Subcutaneous abdominal adipose tissue (tissue), 5 donors: ENCODE data around the gene IL32.

Experiments
- H3K27ac ChIP-seq: one replicate; pipeline ENCODE4 v1.7.0; 2013; ENCODE audit warnings: low read depth, mild to moderate bottlenecking, inconsistent platforms, low read length, moderate library complexity
- H3K27me3 ChIP-seq, 5 donors: one replicate each; pipeline ENCODE4 v1.7.0; 2013; ENCODE audit warnings: low read length in 5 of 5, inconsistent platforms in 1 of 5; ENCODE audit not compliant: control insufficient read depth in 5 of 5, insufficient read depth in 4 of 5
- H3K36me3 ChIP-seq, 5 donors: one replicate each; pipeline ENCODE4 v1.7.0; 2013; ENCODE audit warnings: low read length in 5 of 5; ENCODE audit not compliant: control insufficient read depth in 5 of 5, insufficient read depth in 5 of 5
- H3K4me1 ChIP-seq, 5 donors: one replicate each; pipeline ENCODE4 v1.7.0; 2013; ENCODE audit warnings: low read length in 5 of 5, mild to moderate bottlenecking in 3 of 5, moderate library complexity in 1 of 5; ENCODE audit not compliant: control insufficient read depth in 5 of 5, insufficient read depth in 5 of 5
- H3K4me3 ChIP-seq, 5 donors: one replicate each; pipeline ENCODE4 v1.7.0; 2013; ENCODE audit warnings: low read length in 5 of 5, low read depth in 1 of 5
- H3K9ac ChIP-seq, 5 donors: one replicate each; pipeline ENCODE4 v1.7.0; 2013; ENCODE audit warnings: low read length in 5 of 5, mild to moderate bottlenecking in 4 of 5, moderate library complexity in 3 of 5
- H3K9me3 ChIP-seq, 5 donors: one replicate each; pipeline ENCODE4 v1.7.0; 2013; ENCODE audit warnings: low read length in 5 of 5; ENCODE audit not compliant: control insufficient read depth in 5 of 5
- donor health status: healthy.
- donor health status: healthy.
- donor health status: healthy.
- donor health status: healthy.
- donor health status: healthy.

The IL32 gene

GRCh38 chr16:3022208-3022683, 43.2 kb upstream of the IL32 start:
- Histone ChIP-seq H3K27me3 (peaks cover 5 to 14% (median 10%) of the 10 kb centered on the region in 5 donors), H3K4me1 (peaks cover 4 to 53% (median 45%) of the 10 kb centered on the region in 5 donors), H3K9me3 (no peaks in the 10 kb centered on the region), H3K4me3 (peak overlapping the region; percentile 36 to 86 (median 79)), H3K9ac (peak overlapping the region; percentile 26 to 92 (median 76)), H3K27ac (peak overlapping the region; percentile 93), H3K36me3 (peaks cover 0 to 17% (median 12%) of the 10 kb centered on the region in 5 donors)

GRCh38 chr16:3022684-3023414, 42.6 kb upstream of the IL32 start:
- peak overlapping the region; percentile 48 to 82 (median 78) for H3K4me3 ChIP-seq
- peaks cover 0 to 19% (median 14%) of the 10 kb centered on the region in 5 donors for H3K36me3 ChIP-seq
- peak overlapping the region; percentile 93 for H3K27ac ChIP-seq
- peak overlapping the region; percentile 0 to 94 (median 72) for H3K9ac ChIP-seq
- H3K27me3 ChIP-seq = peaks cover 4 to 9% (median 8%) of the 10 kb centered on the region in 5 donors
- peaks cover 4 to 54% (median 45%) of the 10 kb centered on the region in 5 donors for H3K4me1 ChIP-seq
- no peaks in the 10 kb centered on the region for H3K9me3 ChIP-seq

DNA sequence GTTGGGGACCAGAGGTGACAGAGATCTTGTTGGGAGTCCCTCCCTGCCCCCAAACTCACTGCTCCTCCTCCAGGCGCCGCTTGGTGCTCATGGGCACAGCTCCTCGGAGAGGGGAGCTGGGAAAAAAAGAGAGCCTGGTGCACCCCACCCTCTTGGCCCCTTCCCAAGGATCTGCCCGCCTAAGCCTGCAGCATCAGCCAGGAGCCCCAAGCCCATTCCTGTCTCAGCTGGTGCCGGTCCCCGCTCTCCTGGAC, 42.1 kb upstream of the IL32 start:
- H3K9ac ChIP-seq = peak overlapping the region; percentile 6 to 94 (median 81)
- H3K27me3 ChIP-seq = peaks cover 0 to 4% (median 3%) of the 10 kb centered on the region in 5 donors
- no peaks in the 10 kb centered on the region for H3K9me3 ChIP-seq
- H3K36me3 ChIP-seq = peaks cover 0 to 19% (median 14%) of the 10 kb centered on the region in 5 donors
- peak overlapping the region; percentile 93 for H3K27ac ChIP-seq
- H3K4me3 ChIP-seq = peak overlapping the region; percentile 48 to 82 (median 78)
- H3K4me1 ChIP-seq = peaks cover 4 to 53% (median 47%) of the 10 kb centered on the region in 5 donors

- H3K4me3 ChIP-seq = peak within 1 kb of the TSS; percentile 48 to 82 (median 78)
- H3K27me3 ChIP-seq = peaks cover 1 to 5% (median 3%) of the 10 kb centered on the region in 5 donors
- H3K4me1 ChIP-seq = peaks cover 4 to 57% (median 52%) of the 10 kb centered on the region in 5 donors
- H3K27ac ChIP-seq = peak within 1 kb of the TSS; percentile 93
- peaks cover 0 to 19% (median 14%) of the 10 kb centered on the region in 5 donors for H3K36me3 ChIP-seq
- peak within 1 kb of the TSS; percentile 66 to 94 (median 81) for H3K9ac ChIP-seq
- H3K9me3 ChIP-seq = no peaks in the 10 kb centered on the region
Observed at GRCh38 chr16:3023669-3024478, 41.6 kb upstream of the IL32 start, which contains the start of the genes HCFC1R1 and THOC6. HCFC1R1 (minus strand) TSS chr16:3023942; CDS start chr16:3023941, 1 bp downstream. THOC6 (plus strand) TSS chr16:3024035; CDS start chr16:3024327, 292 bp downstream.

- peaks cover 16 to 19% (median 18%) of the 10 kb centered on the region in 5 donors for H3K27me3 ChIP-seq
- H3K9me3 ChIP-seq = no peaks in the 10 kb centered on the region
- H3K27ac ChIP-seq = no peak overlapping the region
- H3K4me1 ChIP-seq = peaks cover 4 to 60% (median 54%) of the 10 kb centered on the region in 5 donors
- H3K36me3 ChIP-seq = peaks cover 0 to 19% (median 14%) of the 10 kb centered on the region in 5 donors
- no peak overlapping the region for H3K4me3 ChIP-seq
- H3K9ac ChIP-seq = no peak overlapping the region
Observed at GRCh38 chr16:3025032-3026002, 40.1 kb upstream of the IL32 start.

DNA sequence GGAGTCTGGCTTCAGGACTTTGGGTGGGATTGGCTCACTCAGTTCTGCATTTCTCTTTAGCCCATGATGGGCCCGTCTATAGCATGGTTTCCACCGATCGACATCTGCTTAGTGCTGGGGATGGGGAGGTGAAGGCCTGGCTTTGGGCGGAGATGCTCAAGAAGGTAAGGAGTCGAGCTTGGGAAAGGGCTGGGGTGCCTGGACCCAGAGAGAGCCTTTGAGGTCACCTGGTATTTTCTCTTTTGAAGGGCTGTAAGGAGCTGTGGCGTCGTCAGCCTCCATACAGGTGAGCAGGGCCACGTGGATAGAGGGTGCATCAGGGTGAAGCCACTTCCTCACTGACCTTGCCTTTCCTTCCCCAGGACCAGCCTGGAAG, 39.4 kb upstream of the IL32 start:
- H3K9me3 ChIP-seq = no peaks in the 10 kb centered on the region
- H3K4me1 ChIP-seq = peaks cover 4 to 54% (median 50%) of the 10 kb centered on the region in 5 donors
- no peak overlapping the region for H3K4me3 ChIP-seq
- H3K27me3 ChIP-seq = peaks cover 22 to 26% (median 24%) of the 10 kb centered on the region in 5 donors
- peaks cover 0 to 19% (median 14%) of the 10 kb centered on the region in 5 donors for H3K36me3 ChIP-seq
- H3K27ac ChIP-seq = no peak overlapping the region
- H3K9ac ChIP-seq = no peak overlapping the region

DNA sequence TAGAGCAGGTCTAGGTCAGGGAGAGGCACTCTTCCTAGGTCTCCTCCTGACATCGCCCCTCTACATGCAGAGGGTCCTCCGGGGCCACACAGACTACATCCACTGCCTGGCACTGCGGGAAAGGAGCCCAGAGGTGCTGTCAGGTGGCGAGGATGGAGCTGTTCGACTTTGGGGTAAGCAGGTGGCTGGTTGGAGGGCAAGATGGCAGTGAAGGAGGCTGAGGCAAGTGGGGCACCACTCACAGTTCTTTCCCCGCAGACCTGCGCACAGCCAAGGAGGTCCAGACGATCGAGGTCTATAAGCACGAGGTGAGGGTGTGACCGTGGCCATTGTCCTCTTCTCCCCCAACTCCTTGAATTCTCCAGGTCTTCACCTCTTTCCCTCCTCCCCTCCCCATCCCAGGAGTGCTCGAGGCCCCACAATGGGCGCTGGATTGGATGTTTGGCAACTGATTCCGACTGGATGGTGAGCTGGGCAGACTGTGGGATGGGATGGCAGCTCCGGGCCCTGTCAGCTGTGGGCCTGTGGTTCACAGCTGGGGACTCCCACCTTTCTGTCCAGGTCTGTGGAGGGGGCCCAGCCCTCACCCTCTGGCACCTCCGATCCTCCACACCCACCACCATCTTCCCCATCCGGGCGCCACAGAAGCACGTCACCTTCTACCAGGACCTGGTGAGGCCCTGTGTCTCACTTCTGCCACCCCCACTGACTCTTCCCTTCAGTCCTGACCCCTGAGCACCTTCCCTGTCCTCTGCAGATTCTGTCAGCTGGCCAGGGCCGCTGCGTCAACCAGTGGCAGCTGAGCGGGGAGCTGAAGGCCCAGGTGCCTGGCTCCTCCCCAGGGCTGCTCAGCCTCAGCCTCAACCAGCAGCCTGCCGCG, 38.6 kb upstream of the IL32 start:
- Histone ChIP-seq H3K27me3 (peaks cover 29 to 31% (median 29%) of the 10 kb centered on the region in 5 donors), H3K9ac (no peak overlapping the region), H3K4me3 (no peak overlapping the region), H3K36me3 (peaks cover 0 to 19% (median 14%) of the 10 kb centered on the region in 5 donors), H3K4me1 (peaks cover 4 to 45% (median 42%) of the 10 kb centered on the region in 5 donors), H3K27ac (no peak overlapping the region), H3K9me3 (no peaks in the 10 kb centered on the region)

- no peak overlapping the region for H3K9ac ChIP-seq
- peaks cover 0 to 19% (median 14%) of the 10 kb centered on the region in 5 donors for H3K36me3 ChIP-seq
- H3K4me3 ChIP-seq = no peak overlapping the region
- H3K9me3 ChIP-seq = no peaks in the 10 kb centered on the region
- H3K27me3 ChIP-seq = peaks cover 29 to 32% (median 31%) of the 10 kb centered on the region in 5 donors
- no peak overlapping the region for H3K27ac ChIP-seq
- peaks cover 4 to 39% (median 37%) of the 10 kb centered on the region in 5 donors for H3K4me1 ChIP-seq
Observed at GRCh38 chr16:3027489-3027795, 38.0 kb upstream of the IL32 start.
